ENCODE data around the gene SDC4. TPM values are rescaled to one million over a fixed set of nuclear protein-coding genes. Genes with fewer than 3 reads are reported as not detected.
A peak's percentile ranks its signal among the peaks of the same experiment; 100 is the strongest.

The SDC4 gene
- total and polyA plus RNA-seq, 10 of the 15 experiments (the other 5 are each of a cell fraction or from before 2014, with no cell fraction given) = 0.52 to 11.3 (median 1.4) TPM

DNA sequence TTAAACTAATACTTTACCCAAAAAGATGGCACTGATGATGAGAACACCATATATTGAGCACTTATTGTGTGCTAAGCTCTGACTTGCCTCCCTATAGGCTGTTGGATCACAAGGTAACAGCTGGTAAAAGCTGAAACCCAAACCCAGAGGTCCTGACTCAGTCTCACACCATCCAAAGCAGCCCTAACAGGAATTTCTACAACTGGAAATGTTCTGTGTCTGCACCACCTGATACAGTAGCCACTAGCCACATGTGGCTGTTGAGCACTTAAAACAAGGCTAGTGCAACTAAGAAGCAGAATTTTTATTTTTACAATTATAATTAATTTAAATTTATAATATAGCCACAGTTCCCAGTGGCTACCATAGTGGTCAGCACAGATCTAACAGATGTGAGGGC lies 24.5 kb downstream of the SDC4 start:
- DNase-seq (ENCODE audit: low read depth, low spot score) = no peak
- Histone ChIP-seq H3K9me3 (replicated peaks; ENCODE audit: control insufficient read depth, insufficient read depth, low read length) (no peaks in the 10 kb centered on the region; the same call in 2 of the 3 replicates), H3K36me3 (ENCODE audit: control insufficient read depth in 2 of 2, insufficient read depth in 2 of 2, low read length in 1 of 2) (no peaks in the 10 kb centered on the region), H3K4me3 (no peak overlapping the region), H3K79me2 (ENCODE audit: control insufficient read depth, insufficient read depth, low read length) (no peaks in the 10 kb centered on the region), H3K4me2 (ENCODE audit: control insufficient read depth, insufficient read depth) (no peak overlapping the region), H3K4me1 (ENCODE audit: control insufficient read depth, insufficient read depth, low read length) (peaks cover 19% of the 10 kb centered on the region), H4K20me1 (ENCODE audit: control insufficient read depth, insufficient read depth) (no peaks in the 10 kb centered on the region; the same call in 1 of the 2 replicates), H2AFZ (ENCODE audit: control insufficient read depth, low read depth, low read length) (no peak overlapping the region), H3K27me3 (replicated peaks in 1 of 2; ENCODE audit: control insufficient read depth in 2 of 2, insufficient read depth in 2 of 2, low read length in 1 of 2) (no peaks in the 10 kb centered on the region), H3K27ac (ENCODE audit: control insufficient read depth, insufficient read depth) (no peak overlapping the region), H3K9ac (ENCODE audit: control insufficient read depth, insufficient read depth, low read length) (no peak overlapping the region)
- intact Hi-C loops (cut with micrococcal nuclease; ENCODE audit: unreplicated experiment) (loop anchor here (1.0 to 5.0 kb wide), 4 partner anchors 45 to 447 kb away; no protein-coding TSS in a partner anchor), in situ Hi-C loops (cut with MboI) (loop anchor here (5.0 kb wide), 1 partner anchor 449 kb away; no protein-coding TSS in a partner anchor)
- POLR2A ChIA-PET = no interaction called here
- TF ChIP-seq ZNF217 (IDR thresholded peaks at IDR 0.05) (no peak), POLR2AphosphoS2 (IDR thresholded peaks at IDR 0.05; ENCODE audit: low read depth, low read length) (no peak)
- RAD21 ChIA-PET (ENCODE audit: unreplicated experiment) = interaction anchor here (1.0 to 3.1 kb wide), 7 partner anchors 22 to 447 kb away, joined by 3 to 31 read pairs (median 10); no protein-coding TSS in a partner anchor
- ATAC-seq = no peak
- CTCF ChIA-PET = interaction anchor here (0.6 to 8.0 kb wide), 11 partner anchors 29 to 448 kb away, joined by 3 to 97 read pairs (median 14); partner anchors contain the start of gene SYS1
- BruUV-seq (replicated peaks) = no TSS peak
- FAIRE-seq = no peak
- SMC1A ChIA-PET (ENCODE audit: uncharacterized antibody, unreplicated experiment) = interaction anchor here (0.8 to 7.2 kb wide), 9 partner anchors 12 to 447 kb away, joined by 3 to 82 read pairs (median 4); no protein-coding TSS in a partner anchor

DNA sequence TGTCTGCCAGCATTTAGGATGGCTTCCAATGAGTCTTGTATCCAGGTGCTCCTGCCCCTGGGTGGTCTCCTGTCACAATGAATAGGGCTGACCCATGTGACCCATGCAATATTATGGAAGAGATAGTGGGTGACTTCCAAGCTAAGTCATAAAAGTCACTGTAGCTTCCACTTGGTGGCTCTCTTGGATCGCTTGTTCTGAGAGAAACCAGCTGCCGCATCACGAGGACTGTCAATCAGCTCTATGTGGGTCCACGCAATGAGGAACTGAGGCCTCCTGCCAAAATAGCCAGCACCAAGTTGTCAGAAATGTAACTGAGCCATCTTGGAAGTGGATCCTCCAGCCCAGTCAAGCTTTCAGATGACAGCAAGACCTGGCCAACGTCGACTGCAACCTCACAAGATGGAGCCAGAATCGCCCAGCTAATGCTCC lies 25.3 kb downstream of the SDC4 start:
- ChIA-PET CTCF (interaction anchor here (0.6 to 8.0 kb wide), 15 partner anchors 10 to 448 kb away, joined by 3 to 97 read pairs (median 5); partner anchors contain the start of gene SYS1), SMC1A (ENCODE audit: uncharacterized antibody, unreplicated experiment) (interaction anchor here (0.7 to 7.2 kb wide), 13 partner anchors 13 to 448 kb away, joined by 3 to 82 read pairs (median 3); no protein-coding TSS in a partner anchor), RAD21 (ENCODE audit: unreplicated experiment) (interaction anchor here (0.7 to 3.1 kb wide), 14 partner anchors 10 to 448 kb away, joined by 3 to 31 read pairs (median 4); partner anchors contain the start of gene SYS1), POLR2A (no interaction called here)
- ATAC-seq = peak; percentile 66
- WGBS (ENCODE audit: insufficient coverage, insufficient replicate concordance, low lambda C conversion rate, missing lambda C conversion rate) = 50% methylated on average over 7 of the region's 7 CpGs
- Histone ChIP-seq H3K9ac (ENCODE audit: control insufficient read depth, insufficient read depth, low read length) (no peak overlapping the region), H3K36me3 (ENCODE audit: control insufficient read depth in 2 of 2, insufficient read depth in 2 of 2, low read length in 1 of 2) (no peaks in the 10 kb centered on the region), H3K4me1 (ENCODE audit: control insufficient read depth, insufficient read depth, low read length) (peaks cover 19% of the 10 kb centered on the region), H3K79me2 (ENCODE audit: control insufficient read depth, insufficient read depth, low read length) (no peaks in the 10 kb centered on the region), H3K4me2 (ENCODE audit: control insufficient read depth, insufficient read depth) (no peak overlapping the region), H3K4me3 (no peak overlapping the region), H3K27me3 (replicated peaks in 1 of 2; ENCODE audit: control insufficient read depth in 2 of 2, insufficient read depth in 2 of 2, low read length in 1 of 2) (no peaks in the 10 kb centered on the region; a peak in 1 of 4 replicates), H3K9me3 (replicated peaks; ENCODE audit: control insufficient read depth, insufficient read depth, low read length) (no peaks in the 10 kb centered on the region; the same call in 2 of the 3 replicates), H3K27ac (ENCODE audit: control insufficient read depth, insufficient read depth) (no peak overlapping the region), H4K20me1 (ENCODE audit: control insufficient read depth, insufficient read depth) (no peaks in the 10 kb centered on the region), H2AFZ (ENCODE audit: control insufficient read depth, low read depth, low read length) (no peak overlapping the region)
- BruUV-seq (replicated peaks) = no TSS peak
- in situ Hi-C loops (cut with MboI) = loop anchor here (5.0 kb wide), 1 partner anchor 449 kb away; no protein-coding TSS in a partner anchor
- intact Hi-C loops (cut with micrococcal nuclease; ENCODE audit: unreplicated experiment) = loop anchor here (1.0 to 5.0 kb wide), 4 partner anchors 46 to 448 kb away; no protein-coding TSS in a partner anchor
- DNase-seq (ENCODE audit: low read depth, low spot score) = no peak
- no peak for FAIRE-seq
- TF ChIP-seq EP300 (IDR thresholded peaks at IDR 0.05; ENCODE audit: borderline replicate concordance in 1 of 2, control insufficient read depth in 1 of 2, low read depth in 2 of 2, low read length in 2 of 2) (no peak), SPI1 (IDR thresholded peaks at IDR 0.05; ENCODE audit: borderline replicate concordance, insufficient read depth, low read depth, low read length) (peak; percentile 70; the same call in 1 of the 2 replicates), LARP7 (IDR thresholded peaks at IDR 0.05) (no peak), IRF4 (IDR thresholded peaks at IDR 0.05; ENCODE audit: low read depth, low read length) (0 out of 2 replicates have a peak, but pooled peaks have one; percentile 7), IKZF2 (IDR thresholded peaks at IDR 0.05) (no peak), SMC3 (IDR thresholded peaks at IDR 0.05; ENCODE audit: borderline replicate concordance, low read length) (peak; percentile 57; the same call in 1 of the 2 replicates), RAD21 (IDR thresholded peaks at IDR 0.05; ENCODE audit: insufficient read depth, low read depth, low read length) (peak; percentile 45; the same call in 1 of the 2 replicates), RAD51 (IDR thresholded peaks at IDR 0.05) (peak; percentile 47)
- TF ChIP-seq, protein P1, sequence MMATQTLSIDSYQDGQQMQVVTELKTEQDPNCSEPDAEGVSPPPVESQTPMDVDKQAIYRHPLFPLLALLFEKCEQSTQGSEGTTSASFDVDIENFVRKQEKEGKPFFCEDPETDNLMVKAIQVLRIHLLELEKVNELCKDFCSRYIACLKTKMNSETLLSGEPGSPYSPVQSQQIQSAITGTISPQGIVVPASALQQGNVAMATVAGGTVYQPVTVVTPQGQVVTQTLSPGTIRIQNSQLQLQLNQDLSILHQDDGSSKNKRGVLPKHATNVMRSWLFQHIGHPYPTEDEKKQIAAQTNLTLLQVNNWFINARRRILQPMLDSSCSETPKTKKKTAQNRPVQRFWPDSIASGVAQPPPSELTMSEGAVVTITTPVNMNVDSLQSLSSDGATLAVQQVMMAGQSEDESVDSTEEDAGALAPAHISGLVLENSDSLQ (IDR thresholded peaks at IDR 0.05) = peak; percentile 94
- TF ChIP-seq, protein P2, sequence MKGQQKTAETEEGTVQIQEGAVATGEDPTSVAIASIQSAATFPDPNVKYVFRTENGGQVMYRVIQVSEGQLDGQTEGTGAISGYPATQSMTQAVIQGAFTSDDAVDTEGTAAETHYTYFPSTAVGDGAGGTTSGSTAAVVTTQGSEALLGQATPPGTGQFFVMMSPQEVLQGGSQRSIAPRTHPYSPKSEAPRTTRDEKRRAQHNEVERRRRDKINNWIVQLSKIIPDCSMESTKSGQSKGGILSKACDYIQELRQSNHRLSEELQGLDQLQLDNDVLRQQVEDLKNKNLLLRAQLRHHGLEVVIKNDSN (IDR thresholded peaks at IDR 0.05; ENCODE audit: borderline replicate concordance, extremely low read length, insufficient read depth, low read depth, low read length) = no peak
- TF ChIP-seq, protein P3, sequence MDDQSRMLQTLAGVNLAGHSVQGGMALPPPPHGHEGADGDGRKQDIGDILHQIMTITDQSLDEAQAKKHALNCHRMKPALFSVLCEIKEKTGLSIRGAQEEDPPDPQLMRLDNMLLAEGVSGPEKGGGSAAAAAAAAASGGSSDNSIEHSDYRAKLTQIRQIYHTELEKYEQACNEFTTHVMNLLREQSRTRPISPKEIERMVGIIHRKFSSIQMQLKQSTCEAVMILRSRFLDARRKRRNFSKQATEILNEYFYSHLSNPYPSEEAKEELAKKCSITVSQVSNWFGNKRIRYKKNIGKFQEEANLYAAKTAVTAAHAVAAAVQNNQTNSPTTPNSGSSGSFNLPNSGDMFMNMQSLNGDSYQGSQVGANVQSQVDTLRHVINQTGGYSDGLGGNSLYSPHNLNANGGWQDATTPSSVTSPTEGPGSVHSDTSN (IDR thresholded peaks at IDR 0.05; ENCODE audit: insufficient replicate concordance, low read depth, low read length) = peak; percentile 84

All from GM12878 (cell line).